IMR-90 (cell line): Measurements from ENCODE around the gene COL5A1. TPM values are rescaled to one million over a fixed set of nuclear protein-coding genes. Genes with fewer than 3 reads are reported as not detected.
A peak's percentile ranks its signal among the peaks of the same experiment; 100 is the strongest.

Experiments
- ATAC-seq: fragments of 200-7000 bp; cut with Tn5 transposase; 2 replicates; pipeline ENCODE4 v1.9.1; 2020; ENCODE audit warnings: low read depth, mild to moderate bottlenecking, moderate library complexity
- BruUV-seq: library from RNA; stranded (reverse); fragments of 400-500 nt; replicated peaks from 2 replicates; lab custom pipeline; 2021; lab: Mats Ljungman, UMichigan
- CTCF ChIA-PET: fragments of 300-600 bp; formaldehyde crosslinking; extraction: SDS; loops from one replicate; lab custom pipeline; 2021; ENCODE audit warnings: antibody characterized with exemption; lab: Yijun Ruan, JAX
- POLR2A ChIA-PET: fragments of 300-600 bp; sonication (Branson Sonifier 250); formaldehyde crosslinking; loops from one replicate; lab custom pipeline; 2022; ENCODE audit warnings: antibody characterized with exemption; ENCODE audit not compliant: unreplicated experiment; lab: Charles Lee
- DNase-seq: peaks from one replicate; pipeline ENCODE4 v3.0.0; 2013
- H2AFZ ChIP-seq: replicated peaks from 2 replicates; pipeline ENCODE3; 2013; ENCODE audit warnings: low read length, mild to moderate bottlenecking; ENCODE audit not compliant: poor library complexity
- H2AK5ac ChIP-seq: 2 replicates; pipeline ENCODE4 v1.6.1; 2013; ENCODE audit warnings: low read depth, low read length, inconsistent platforms
- H2AK9ac ChIP-seq: replicated peaks from 2 replicates; pipeline ENCODE3; 2013; ENCODE audit warnings: mild to moderate bottlenecking, low read depth, low read length, moderate library complexity; ENCODE audit not compliant: poor library complexity
- H2BK120ac ChIP-seq: 2 replicates; pipeline ENCODE4 v1.6.1; 2013; ENCODE audit warnings: low read depth, low read length, inconsistent platforms
- H2BK15ac ChIP-seq: 3 replicates; pipeline ENCODE4 v1.6.1; 2013; ENCODE audit warnings: low read depth, low read length, inconsistent platforms
- H2BK20ac ChIP-seq: 2 replicates; pipeline ENCODE4 v1.6.1; 2013; ENCODE audit warnings: low read depth, mild to moderate bottlenecking, inconsistent platforms, low read length, moderate library complexity
- H2BK5ac ChIP-seq: 2 replicates; pipeline ENCODE4 v1.6.1; 2013; ENCODE audit warnings: mild to moderate bottlenecking, low read depth, low read length, inconsistent platforms; ENCODE audit not compliant: poor library complexity, severe bottlenecking
- H3K14ac ChIP-seq: replicated peaks from 2 replicates; pipeline ENCODE4 v1.6.1; 2013; ENCODE audit warnings: low read depth, low read length, inconsistent platforms
- H3K18ac ChIP-seq: 2 replicates; pipeline ENCODE4 v1.6.1; 2013; ENCODE audit warnings: low read depth, low read length, control low read depth
- H3K23ac ChIP-seq: 2 replicates; pipeline ENCODE4 v1.6.1; 2013; ENCODE audit warnings: low read depth, low read length, inconsistent platforms
- H3K27ac ChIP-seq: 2 replicates; pipeline ENCODE4 v1.5.1; 2013; ENCODE audit warnings: mild to moderate bottlenecking, control low read depth, low read length; ENCODE audit not compliant: insufficient read depth
- H3K27me3 ChIP-seq: 2 replicates; pipeline ENCODE4 v1.6.1; 2013; ENCODE audit warnings: low read length; ENCODE audit not compliant: control insufficient read depth, insufficient read depth
- H3K36me3 ChIP-seq: 2 replicates; pipeline ENCODE4 v1.6.1; 2013; ENCODE audit warnings: low read length, mixed read lengths; ENCODE audit not compliant: control insufficient read depth, insufficient read depth
- H3K4ac ChIP-seq: 2 replicates; pipeline ENCODE4 v1.6.1; 2013; ENCODE audit warnings: low read depth, low read length, inconsistent platforms
- H3K4me1 ChIP-seq: 2 replicates; pipeline ENCODE4 v1.6.1; 2013; ENCODE audit warnings: low read length, mixed read lengths; ENCODE audit not compliant: control insufficient read depth, insufficient read depth
- H3K4me2 ChIP-seq: 2 replicates; pipeline ENCODE4 v1.6.1; 2013; ENCODE audit warnings: low read depth, mild to moderate bottlenecking, control low read depth, low read length, moderate library complexity
- H3K4me3 ChIP-seq: 2 replicates; pipeline ENCODE4 v1.5.1; 2013; ENCODE audit warnings: low read depth, mild to moderate bottlenecking, control low read depth, low read length, moderate library complexity; ENCODE audit not compliant: insufficient read depth
- H3K56ac ChIP-seq: 2 replicates; pipeline ENCODE4 v1.6.1; 2013; ENCODE audit warnings: low read length, inconsistent platforms; ENCODE audit not compliant: insufficient read depth; ENCODE audit errors: extremely low read depth
- H3K79me1 ChIP-seq, 2 experiments: 2 replicates each; pipeline ENCODE4 v1.6.1; 2013; ENCODE audit warnings: low read length in 2 of 2, inconsistent platforms in 1 of 2, low read depth in 1 of 2
- H3K9ac ChIP-seq: 2 replicates; pipeline ENCODE4 v1.6.1; 2013; ENCODE audit warnings: low read depth, low read length, control low read depth
- H3K9me1 ChIP-seq: 2 replicates; pipeline ENCODE4 v1.6.1; 2013; ENCODE audit warnings: low read length, inconsistent platforms; ENCODE audit not compliant: insufficient read depth
- H3K9me3 ChIP-seq: 2 replicates; pipeline ENCODE4 v1.6.1; 2013; ENCODE audit warnings: low read length; ENCODE audit not compliant: control insufficient read depth, insufficient read depth
- H4K20me1 ChIP-seq: 2 replicates; pipeline ENCODE4 v1.6.1; 2013; ENCODE audit warnings: low read length, inconsistent platforms; ENCODE audit not compliant: insufficient read depth
- H4K5ac ChIP-seq: 2 replicates; pipeline ENCODE4 v1.6.1; 2013; ENCODE audit warnings: mild to moderate bottlenecking, low read depth, low read length, control low read depth
- H4K8ac ChIP-seq, 2 experiments: 2 replicates each; pipeline ENCODE4 v1.6.1; 2013; ENCODE audit warnings: low read depth in 2 of 2, low read length in 2 of 2, control low read depth in 1 of 2, inconsistent platforms in 1 of 2
- H4K91ac ChIP-seq: 2 replicates; pipeline ENCODE4 v1.6.1; 2013; ENCODE audit warnings: low read depth, low read length, inconsistent platforms; ENCODE audit not compliant: insufficient read depth
- ELK1 ChIP-seq: fragments of 150-350 bp; IDR thresholded peaks from 2 replicates; pipeline ENCODE4 v1.6.1; 2016; ENCODE audit warnings: low read depth, mild to moderate bottlenecking, low read length, moderate library complexity, borderline replicate concordance
- POLR2A ChIP-seq: IDR thresholded peaks from 2 replicates; pipeline ENCODE4 v1.6.1; 2012; ENCODE audit warnings: mild to moderate bottlenecking, low read depth, low read length
- RAD21 ChIP-seq: IDR thresholded peaks from 2 replicates; pipeline ENCODE4 v1.6.1; 2012; ENCODE audit warnings: low read length, improper control_type of control experiment
- USF2 ChIP-seq: fragments of 150-350 bp; IDR thresholded peaks from 2 replicates; pipeline ENCODE4 v1.6.1; 2017; ENCODE audit warnings: mild to moderate bottlenecking, antibody characterized with exemption, low read length, low read depth
- whole genome bisulfite sequencing, 2 experiments: methylation state at CpG; one replicate each; pipeline versions ENCODE4 v1.1.5 to v1.1.7; 2013; ENCODE audit warnings: missing lambda C conversion rate in 2 of 2; ENCODE audit not compliant: insufficient read length in 1 of 2; ENCODE audit errors: extremely low coverage in 2 of 2; 5-methylcytosine and 5-hydroxymethylcytosine counted together
- dilution Hi-C: fragments of 300-500 bp; cut with HindIII; formaldehyde crosslinking; loops from one replicate; pipeline ENCODE4 v1.14.3; 2018; ENCODE audit warnings: low sequenced_read_pairs; ENCODE audit not compliant: unreplicated experiment
- in situ Hi-C: fragments of 300-500 bp; cut with MboI; formaldehyde crosslinking; loops from 3 replicates; pipeline ENCODE4 v1.14.3; 2019; ENCODE audit warnings: low sequenced_read_pairs, inconsistent platforms, mixed read lengths
- intact Hi-C: fragments of 100-400 bp; cut with micrococcal nuclease; formaldehyde crosslinking; loops from 2 replicates; pipeline ENCODE4 v1.10.0; 2022
- polyA plus RNA-seq, 3 experiments: library from polyadenylated mRNA; depleted of rRNA; stranded (reverse); fragments of >200 nt; gene quantifications; 2 replicates each; pipeline ENCODE4 v1.2.3, GENCODE V29; 2012; ENCODE audit warnings: low replicate concordance in 1 of 3
- total RNA-seq: library from RNA; depleted of rRNA; stranded (reverse); fragments of >200 nt; gene quantifications from 2 replicates; pipeline ENCODE4 v1.2.3, GENCODE V29; 2012

Gene COL5A1
- total and polyA plus RNA-seq, 2 of the 4 experiments (the other 2 are of a cell fraction) = 19.2 to 173 TPM

GRCh38 chr9:134839455-134840125, 198.0 kb downstream of the COL5A1 start (continued):
- TF ChIP-seq ELK1 (no peak), RAD21 (no peak), POLR2A (no peak)

- ATAC-seq = no peak
These were observed 198.9 kb downstream of the COL5A1 start for GRCh38 chr9:134840511-134840910.

More at GRCh38 chr9:134840511-134840910, 198.9 kb downstream of the COL5A1 start:
- Histone ChIP-seq H3K9me1 (0 out of 2 replicates have a peak, but pooled peaks cover 3% of the 10 kb centered on the region), H2AFZ (peak overlapping the region; percentile 23), H2AK5ac (no peak overlapping the region), H3K4me1 (no peaks in the 10 kb centered on the region), H3K36me3 (peaks cover 93% of the 10 kb centered on the region), H2AK9ac (peak overlapping the region; percentile 22), H4K5ac (no peak overlapping the region), H2BK15ac (no peak overlapping the region), H3K79me1 (peaks cover 2 to 11% of the 10 kb centered on the region in 2 experiments; a peak in 3 of 4 replicates), H4K20me1 (peaks cover 49% of the 10 kb centered on the region), H3K9me3 (no peaks in the 10 kb centered on the region), H3K18ac (no peak overlapping the region), H2BK20ac (no peak overlapping the region), H3K9ac (no peak overlapping the region), H3K23ac (no peak overlapping the region), H3K27me3 (no peaks in the 10 kb centered on the region), H2BK120ac (no peak overlapping the region), H3K4me2 (no peak overlapping the region), H3K4ac (no peak overlapping the region), H4K8ac (no peak overlapping the region), H3K14ac (no peak overlapping the region), H4K91ac (no peak overlapping the region), H3K56ac (no peak overlapping the region), H3K27ac (no peak overlapping the region), H3K4me3 (no peak overlapping the region), H2BK5ac (no peak overlapping the region)
- ChIA-PET CTCF (no interaction called here), POLR2A (no interaction called here)
- dilution Hi-C loops (no loop called here), in situ Hi-C loops (no loop called here), intact Hi-C loops (no loop called here)
- WGBS, 2 experiments = 84% methylated on average over 8 of the region's 12 CpGs; no CpG with 5 or more reads in 1 of the 2 experiments
- DNase-seq = no peak
- no peak for TF ChIP-seq USF2
- no TSS peak for BruUV-seq
